H1 (cell line): ENCODE data around the gene ADCY2. TPM values are rescaled to one million over a fixed set of nuclear protein-coding genes. Genes with fewer than 3 reads are reported as not detected.

ENCODE experiments used
- CTCF ChIA-PET: fragments of 300-600 bp; sonication (Branson Sonifier 250); formaldehyde crosslinking; loops from one replicate; lab custom pipeline; 2021; ENCODE audit not compliant: partially characterized antibody; lab: Charles Lee
- POLR2A ChIA-PET: fragments of 300-600 bp; sonication (Branson Sonifier 250); formaldehyde crosslinking; loops from one replicate; lab custom pipeline; 2021; ENCODE audit warnings: inconsistent platforms; ENCODE audit not compliant: partially characterized antibody; lab: Charles Lee
- DNase-seq, 2 experiments: peaks; one replicate each; pipeline versions ENCODE4 v3.0.0 to v3.0.0-alpha.2; 2010 to 2022; ENCODE audit warnings: low spot score in 2 of 2, low read depth in 1 of 2, mixed read lengths in 1 of 2
- FAIRE-seq: peaks from 2 replicates; lab custom pipeline; 2011; peaks lifted over from hg19 to GRCh38; lab: Jason Lieb, UNC
- H2AFZ ChIP-seq: 2 replicates; pipeline ENCODE4 v1.8.1; 2012; ENCODE audit warnings: low read length, inconsistent platforms
- H2AK5ac ChIP-seq: 2 replicates; pipeline ENCODE4 v1.6.1; 2013; ENCODE audit warnings: low read depth, low read length
- H2BK120ac ChIP-seq: replicated peaks from 2 replicates; pipeline ENCODE3; 2013; ENCODE audit warnings: low read depth, low read length, inconsistent platforms
- H2BK12ac ChIP-seq: 2 replicates; pipeline ENCODE4 v1.6.1; 2013; ENCODE audit warnings: low read depth, low read length
- H2BK15ac ChIP-seq: 2 replicates; pipeline ENCODE4 v1.6.1; 2013; ENCODE audit warnings: low read length
- H2BK20ac ChIP-seq: 2 replicates; pipeline ENCODE4 v1.6.1; 2013; ENCODE audit warnings: low read length
- H2BK5ac ChIP-seq: 2 replicates; pipeline ENCODE4 v1.6.1; 2013; ENCODE audit warnings: low read depth, low read length
- H3K14ac ChIP-seq: 2 replicates; pipeline ENCODE4 v1.6.1; 2013; ENCODE audit warnings: inconsistent platforms; ENCODE audit not compliant: insufficient read length
- H3K18ac ChIP-seq: 2 replicates; pipeline ENCODE4 v1.6.1; 2013; ENCODE audit warnings: low read length; ENCODE audit errors: extremely low read depth
- H3K23ac ChIP-seq: 2 replicates; pipeline ENCODE4 v1.6.1; 2013; ENCODE audit warnings: inconsistent platforms; ENCODE audit not compliant: insufficient read length
- H3K23me2 ChIP-seq: 2 replicates; pipeline ENCODE4 v1.6.1; 2013; ENCODE audit warnings: low read depth, low read length
- H3K27ac ChIP-seq: 2 replicates; pipeline ENCODE4 v1.6.1; 2011; ENCODE audit warnings: low read depth, low read length, inconsistent platforms
- H3K27me3 ChIP-seq, 4 experiments: replicated peaks in 1 of 4; 1 replicate in 1 of 4; 2 replicates in 3 of 4; pipeline versions ENCODE4 v1.6.1 to v1.8.1; 2011 to 2013; ENCODE audit warnings: low read length in 3 of 4, mild to moderate bottlenecking in 3 of 4, inconsistent platforms in 2 of 4, mixed read lengths in 2 of 4, moderate library complexity in 1 of 4; ENCODE audit not compliant: control insufficient read depth in 3 of 4, insufficient read depth in 3 of 4; ENCODE audit errors: extremely low read depth in 1 of 4
- H3K36me3 ChIP-seq, 4 experiments: 2 replicates each; pipeline versions ENCODE4 v1.6.1 to v1.8.1; 2011 to 2013; ENCODE audit warnings: mild to moderate bottlenecking in 4 of 4, low read length in 3 of 4, moderate library complexity in 2 of 4, control low read depth in 1 of 4, inconsistent platforms in 1 of 4; ENCODE audit not compliant: insufficient read depth in 4 of 4, control insufficient read depth in 2 of 4
- H3K4ac ChIP-seq: replicated peaks from 2 replicates; pipeline ENCODE3; 2013; ENCODE audit warnings: low read length, low read depth, mixed read lengths, inconsistent platforms; ENCODE audit not compliant: insufficient read length
- H3K4me1 ChIP-seq, 4 experiments: replicated peaks in 1 of 4; 1 replicate in 1 of 4; 2 replicates in 3 of 4; pipeline versions ENCODE4 v1.6.1 to v1.8.1; 2011 to 2013; ENCODE audit warnings: low read length in 3 of 4, inconsistent platforms in 2 of 4, mixed read lengths in 1 of 4; ENCODE audit not compliant: insufficient read depth in 4 of 4, control insufficient read depth in 3 of 4
- H3K4me2 ChIP-seq, 2 experiments: 2 replicates each; pipeline versions ENCODE4 v1.6.1 to v1.8.1; 2011 to 2013; ENCODE audit warnings: low read depth in 2 of 2, low read length in 2 of 2, control low read depth in 1 of 2, inconsistent platforms in 1 of 2, mild to moderate bottlenecking in 1 of 2; ENCODE audit not compliant: insufficient read depth in 1 of 2
- H3K4me3 ChIP-seq, 4 experiments: fragments of 200-600, 300-600 bp in 1 of 4; sonication (generic), shearing (Covaris generic), sonication (Bioruptor Twin) in 1 of 4; 2 replicates each; pipeline versions ENCODE4 v1.5.1 to v1.8.1; 2011 to 2016; ENCODE audit warnings: low read length in 4 of 4, low read depth in 3 of 4, control low read depth in 2 of 4, inconsistent platforms in 2 of 4, mild to moderate bottlenecking in 2 of 4, mixed read lengths in 1 of 4, moderate library complexity in 1 of 4; ENCODE audit not compliant: insufficient read depth in 2 of 4; ENCODE audit errors: extremely low read depth in 1 of 4
- H3K56ac ChIP-seq: replicated peaks from 2 replicates; pipeline ENCODE3; 2013; ENCODE audit warnings: low read depth, mild to moderate bottlenecking, mixed read lengths, low read length, inconsistent platforms; ENCODE audit not compliant: insufficient read length
- H3K79me1 ChIP-seq: 2 replicates; pipeline ENCODE4 v1.6.1; 2013; ENCODE audit warnings: low read depth, low read length, control low read depth
- H3K79me2 ChIP-seq, 2 experiments: 2 replicates each; pipeline versions ENCODE4 v1.6.1 to v1.8.1; 2012 to 2013; ENCODE audit warnings: low read length in 2 of 2, mild to moderate bottlenecking in 2 of 2, inconsistent platforms in 1 of 2; ENCODE audit not compliant: insufficient read depth in 2 of 2, control insufficient read depth in 1 of 2
- H3K9ac ChIP-seq, 4 experiments: replicated peaks in 1 of 4; 1 replicate in 1 of 4; 2 replicates in 3 of 4; pipeline versions ENCODE4 v1.6.1 to v1.8.1; 2011 to 2013; ENCODE audit warnings: low read depth in 3 of 4, low read length in 3 of 4, control low read depth in 2 of 4, mild to moderate bottlenecking in 2 of 4, moderate library complexity in 2 of 4, inconsistent platforms in 1 of 4; ENCODE audit errors: extremely low read depth in 1 of 4
- H3K9me3 ChIP-seq, 2 experiments: 2 replicates each; pipeline versions ENCODE4 v1.6.1 to v1.8.1; 2012 to 2013; ENCODE audit warnings: mild to moderate bottlenecking in 2 of 2, moderate library complexity in 2 of 2, control low read depth in 1 of 2, inconsistent platforms in 1 of 2, low read depth in 1 of 2, low read length in 1 of 2, mixed read lengths in 1 of 2; ENCODE audit not compliant: insufficient read depth in 2 of 2
- H4K20me1 ChIP-seq, 2 experiments: replicated peaks in 1 of 2; 2 replicates each; pipeline versions ENCODE3 to v1.8.1; 2011 to 2013; ENCODE audit warnings: inconsistent platforms in 2 of 2, low read length in 2 of 2, mild to moderate bottlenecking in 1 of 2; ENCODE audit not compliant: insufficient read depth in 2 of 2, control insufficient read depth in 1 of 2
- H4K5ac ChIP-seq: 2 replicates; pipeline ENCODE4 v1.6.1; 2013; ENCODE audit warnings: low read length, low read depth, mixed read lengths, inconsistent platforms; ENCODE audit not compliant: insufficient read length
- H4K8ac ChIP-seq: 2 replicates; pipeline ENCODE4 v1.8.0; 2013; ENCODE audit warnings: mild to moderate bottlenecking, moderate library complexity, low read length, inconsistent platforms; ENCODE audit not compliant: insufficient read depth; ENCODE audit errors: extremely low read depth
- H4K91ac ChIP-seq: replicated peaks from 2 replicates; pipeline ENCODE3; 2013; ENCODE audit warnings: low read length, mixed read lengths, inconsistent platforms; ENCODE audit not compliant: insufficient read length
- HDAC2 ChIP-seq, 2 experiments: fragments of 300-600 bp in 1 of 2; sonication (generic) in 1 of 2; IDR thresholded peaks; 2 replicates each; pipeline ENCODE4 v1.6.1; 2011 to 2012; ENCODE audit warnings: low read depth in 2 of 2, low read length in 2 of 2, mild to moderate bottlenecking in 2 of 2, moderate library complexity in 2 of 2, borderline replicate concordance in 1 of 2, inconsistent platforms in 1 of 2
- KDM1A ChIP-seq: fragments of 200-600, 300-600 bp; sonication (generic); IDR thresholded peaks from 2 replicates; pipeline ENCODE4 v1.7.1; 2016; ENCODE audit warnings: mild to moderate bottlenecking, low read length, borderline replicate concordance
- NRF1 ChIP-seq: IDR thresholded peaks from 2 replicates; pipeline ENCODE4 v1.6.1; 2011; ENCODE audit warnings: mild to moderate bottlenecking, low read depth, low read length, improper control_type of control experiment
- USF2 ChIP-seq: IDR thresholded peaks from 2 replicates; pipeline ENCODE4 v1.6.1; 2011; ENCODE audit warnings: low read length, improper control_type of control experiment
- polyA plus RNA-seq, 7 experiments: library from polyadenylated mRNA; depleted of rRNA in 3 of 7; stranded (reverse) in 5 of 7; unstranded in 2 of 7; fragments of >200 nt in 5 of 7; fragments of 200-250 nt in 2 of 7; gene quantifications; 1 replicate in 5 of 7; 2 replicates in 1 of 7; 4 replicates in 1 of 7; pipeline versions ENCODE4 v1.2.1 to v1.2.3, GENCODE V29; 2011 to 2013; ENCODE audit warnings: missing spikeins in 2 of 7, mixed read lengths in 2 of 7
- total RNA-seq: library from RNA; stranded (reverse); fragmentation: NEBNext Ultra II Directional; extraction: Animal tissue kit (Norgen Biotek cat#: 25700); gene quantifications from 2 replicates; pipeline ENCODE4 v1.2.1, GENCODE V29; 2021

The ADCY2 gene
- total and polyA plus RNA-seq, 2 of the 8 experiments (the other 6 are each of a cell fraction or from before 2014, with no cell fraction given) = 35.8 to 122 TPM

DNA sequence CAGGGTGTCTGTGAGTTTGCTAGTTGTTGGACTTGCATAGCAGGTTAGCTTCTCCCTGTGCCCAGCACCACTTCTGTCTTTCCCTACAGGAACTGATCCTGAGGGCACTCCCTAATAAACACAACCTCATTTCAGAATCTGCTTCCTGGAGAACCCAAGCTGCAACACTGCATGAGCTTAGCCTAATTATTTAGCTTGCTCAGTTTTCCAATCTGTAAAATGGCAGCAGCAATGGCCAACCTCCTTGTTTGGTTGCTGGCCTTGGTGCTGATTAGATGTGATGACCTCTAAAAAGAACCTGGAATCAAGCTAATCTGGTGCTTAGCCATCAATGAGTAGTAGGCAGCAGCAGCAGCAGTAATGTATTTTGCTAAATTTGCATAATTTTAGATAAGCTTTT, 133.9 kb downstream of the ADCY2 start:
- no peak overlapping the region for H3K9ac ChIP-seq
- no peak overlapping the region for H3K18ac ChIP-seq
- FAIRE-seq (no peak), DNase-seq (no peak)
- H3K23me2 ChIP-seq = no peaks in the 10 kb centered on the region
- H2BK12ac ChIP-seq = no peak overlapping the region
- H3K4me1 ChIP-seq = peaks cover 0 to 3% (median under 1%) of the 10 kb centered on the region in 4 experiments; a peak in 1 of 7 replicates
- no peak overlapping the region for H2BK15ac ChIP-seq
- H2BK5ac ChIP-seq = no peak overlapping the region
- peaks cover 10% of the 10 kb centered on the region for H3K79me1 ChIP-seq
- no peak overlapping the region for H2AK5ac ChIP-seq
- H4K5ac ChIP-seq = no peak overlapping the region
- no peaks in the 10 kb centered on the region for H3K27me3 ChIP-seq
- no peak overlapping the region for H3K4me3 ChIP-seq
- H3K36me3 ChIP-seq = peaks cover 0 to 29% (median 5%) of the 10 kb centered on the region in 4 experiments; a peak in 6 of 8 replicates
- ChIA-PET POLR2A (no interaction called here), CTCF (interaction anchor here (0.7 to 1.9 kb wide), 5 partner anchors 11 to 222 kb away, joined by 3 to 7 read pairs (median 3); no protein-coding TSS in a partner anchor)
- no peaks in the 10 kb centered on the region; a peak in 1 of 4 replicates for H3K9me3 ChIP-seq
- no peak overlapping the region for H3K14ac ChIP-seq
- no peak overlapping the region for H4K8ac ChIP-seq
- H3K23ac ChIP-seq = no peak overlapping the region
- no peak overlapping the region for H2BK20ac ChIP-seq
- H3K4me2 ChIP-seq = no peak overlapping the region
- 0 out of 4 replicates have a peak, but pooled peaks of 1 of the 2 experiments have one; percentile 67 for TF ChIP-seq HDAC2 (IDR thresholded peaks at IDR 0.05; ENCODE audit: borderline replicate concordance in 1 of 2, low read depth in 2 of 2, low read length in 2 of 2)
- peak; percentile 94 for TF ChIP-seq KDM1A
- TF ChIP-seq NRF1 = no peak
- TF ChIP-seq USF2 = no peak
- no peak overlapping the region for H3K56ac ChIP-seq
- H2AFZ ChIP-seq = no peak overlapping the region
- H4K91ac ChIP-seq = no peak overlapping the region
- peaks cover 0 to 3% of the 10 kb centered on the region in 2 experiments for H4K20me1 ChIP-seq
- no peak overlapping the region for H3K27ac ChIP-seq
- H3K79me2 ChIP-seq = peaks cover 4 to 43% of the 10 kb centered on the region in 2 experiments; a peak in 3 of 4 replicates
- H3K4ac ChIP-seq = no peak overlapping the region
- H2BK120ac ChIP-seq = no peak overlapping the region
